ENCODE data around the gene PTPN11. TPM values are rescaled to one million over a fixed set of nuclear protein-coding genes. Genes with fewer than 3 reads are reported as not detected.
"Not testable (repeated sequence)": the region's sequence is repeated elsewhere in the genome, so short reads cannot be mapped to it uniquely, and the experiment has no call there.

The PTPN11 gene
- polyA plus RNA-seq, 1 of the 3 experiments (the other 2 are of a cell fraction), result 48.3 TPM

DNA sequence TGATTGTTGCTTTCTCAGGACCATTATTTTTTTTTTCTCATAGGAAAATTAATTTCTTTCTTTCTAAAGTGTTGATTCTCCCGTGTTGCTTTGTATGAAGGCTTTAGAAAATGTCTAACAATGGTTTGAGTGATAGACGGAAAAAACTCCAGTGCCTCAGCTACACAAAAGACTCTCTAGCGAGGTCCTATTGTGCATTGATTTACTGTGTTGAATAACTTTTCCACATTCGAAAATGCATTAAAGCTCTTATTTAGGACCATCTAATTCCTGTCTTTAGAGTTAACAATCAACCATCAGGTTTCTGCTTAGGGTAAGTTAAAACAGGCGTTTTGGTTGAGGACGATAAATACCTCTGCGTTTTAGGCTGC, 99.6 kb downstream of the PTPN11 start:
- H3K9me3 ChIP-seq, result no peaks in the 10 kb centered on the region

DNA sequence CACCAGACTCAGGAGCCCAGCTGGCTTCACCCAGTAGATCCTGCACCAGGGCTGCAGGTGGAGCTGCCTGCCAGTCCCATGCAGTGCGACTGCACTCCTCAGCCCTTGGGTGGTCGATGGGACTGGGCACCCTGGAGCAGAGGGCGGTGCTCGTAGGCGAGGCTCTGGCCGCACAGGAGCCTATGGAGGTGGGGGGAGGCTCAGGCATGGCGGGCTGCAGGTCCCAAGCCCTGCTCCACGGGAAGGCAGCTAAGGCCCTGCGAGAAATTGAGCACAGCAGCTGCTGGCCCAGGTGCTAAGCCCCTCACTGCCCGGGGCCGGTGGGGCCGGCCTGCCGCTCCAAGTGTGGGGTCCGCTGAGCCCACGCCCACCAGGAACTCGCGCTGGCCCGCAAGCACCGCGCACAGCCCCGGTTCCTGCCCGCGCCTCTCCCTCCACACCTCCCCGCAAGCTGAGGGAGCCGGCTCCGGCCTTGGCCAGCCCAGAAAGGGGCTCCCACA, 101.1 kb downstream of the PTPN11 start:
- DNase-seq; H2AFZ ChIP-seq (ENCODE audit: low read depth); H3K9ac ChIP-seq; H3K4me2 ChIP-seq; H3K4me1 ChIP-seq (ENCODE audit: control insufficient read depth in 1 of 2, insufficient read depth in 2 of 2, low read depth in 1 of 2, low read length in 1 of 2); H3F3A ChIP-seq (replicated peaks; ENCODE audit: insufficient read depth); H3K27ac ChIP-seq (ENCODE audit: low read depth in 2 of 2, low read length in 1 of 2); POLR2A ChIA-PET; H3K36me3 ChIP-seq (replicated peaks in 1 of 2; ENCODE audit: control insufficient read depth in 1 of 2, insufficient read depth in 2 of 2, low read length in 1 of 2); CTCF ChIA-PET; H3K9me3 ChIP-seq; H3K27me3 ChIP-seq (ENCODE audit: insufficient read depth); H3K4me3 ChIP-seq (ENCODE audit: low read depth in 2 of 2, low read length in 1 of 2); H3K79me2 ChIP-seq (ENCODE audit: insufficient read depth); H3K9me2 ChIP-seq; H4K20me1 ChIP-seq (ENCODE audit: insufficient read depth): not testable (repeated sequence)
- WGBS (ENCODE audit: low lambda C conversion rate), result 72% methylated on average over 4 of the region's 26 CpGs

More for the DNA sequence above, 99.6 kb downstream of the PTPN11 start:
- H3K36me3 ChIP-seq (replicated peaks in 1 of 2; ENCODE audit: control insufficient read depth in 1 of 2, insufficient read depth in 2 of 2, low read length in 1 of 2), result no peaks in the 10 kb centered on the region
- TF ChIP-seq MEF2A (IDR thresholded peaks at IDR 0.05; ENCODE audit: borderline replicate concordance, low read depth) (no peak), NRF1 (IDR thresholded peaks at IDR 0.05; ENCODE audit: low read depth, low read length) (no peak), NFIC (IDR thresholded peaks at IDR 0.05; ENCODE audit: borderline replicate concordance) (no peak), GATA2 (CRISPR knock-in tag; IDR thresholded peaks at IDR 0.05) (no peak), RCOR1 (IDR thresholded peaks at IDR 0.05; ENCODE audit: low read length) (no peak), GABPA (IDR thresholded peaks at IDR 0.05; ENCODE audit: low read depth) (no peak), EZH2phosphoT487 (IDR thresholded peaks at IDR 0.05; ENCODE audit: borderline replicate concordance, low read depth) (no peak), TAF1 (IDR thresholded peaks at IDR 0.05; ENCODE audit: borderline replicate concordance, low read depth, low read length) (no peak), SMC3 (IDR thresholded peaks at IDR 0.05; ENCODE audit: low read depth, low read length) (no peak), FOXM1 (IDR thresholded peaks at IDR 0.05; ENCODE audit: low read depth) (no peak), TCF12 (IDR thresholded peaks at IDR 0.05) (no peak), POLR2AphosphoS5 (IDR thresholded peaks at IDR 0.05; ENCODE audit: low read depth, low read length) (no peak), SIN3A (IDR thresholded peaks at IDR 0.05; ENCODE audit: borderline replicate concordance, low read depth, low read length) (no peak), YY1 (IDR thresholded peaks at IDR 0.05; ENCODE audit: low read depth) (no peak)
- TF ChIP-seq, protein P1, sequence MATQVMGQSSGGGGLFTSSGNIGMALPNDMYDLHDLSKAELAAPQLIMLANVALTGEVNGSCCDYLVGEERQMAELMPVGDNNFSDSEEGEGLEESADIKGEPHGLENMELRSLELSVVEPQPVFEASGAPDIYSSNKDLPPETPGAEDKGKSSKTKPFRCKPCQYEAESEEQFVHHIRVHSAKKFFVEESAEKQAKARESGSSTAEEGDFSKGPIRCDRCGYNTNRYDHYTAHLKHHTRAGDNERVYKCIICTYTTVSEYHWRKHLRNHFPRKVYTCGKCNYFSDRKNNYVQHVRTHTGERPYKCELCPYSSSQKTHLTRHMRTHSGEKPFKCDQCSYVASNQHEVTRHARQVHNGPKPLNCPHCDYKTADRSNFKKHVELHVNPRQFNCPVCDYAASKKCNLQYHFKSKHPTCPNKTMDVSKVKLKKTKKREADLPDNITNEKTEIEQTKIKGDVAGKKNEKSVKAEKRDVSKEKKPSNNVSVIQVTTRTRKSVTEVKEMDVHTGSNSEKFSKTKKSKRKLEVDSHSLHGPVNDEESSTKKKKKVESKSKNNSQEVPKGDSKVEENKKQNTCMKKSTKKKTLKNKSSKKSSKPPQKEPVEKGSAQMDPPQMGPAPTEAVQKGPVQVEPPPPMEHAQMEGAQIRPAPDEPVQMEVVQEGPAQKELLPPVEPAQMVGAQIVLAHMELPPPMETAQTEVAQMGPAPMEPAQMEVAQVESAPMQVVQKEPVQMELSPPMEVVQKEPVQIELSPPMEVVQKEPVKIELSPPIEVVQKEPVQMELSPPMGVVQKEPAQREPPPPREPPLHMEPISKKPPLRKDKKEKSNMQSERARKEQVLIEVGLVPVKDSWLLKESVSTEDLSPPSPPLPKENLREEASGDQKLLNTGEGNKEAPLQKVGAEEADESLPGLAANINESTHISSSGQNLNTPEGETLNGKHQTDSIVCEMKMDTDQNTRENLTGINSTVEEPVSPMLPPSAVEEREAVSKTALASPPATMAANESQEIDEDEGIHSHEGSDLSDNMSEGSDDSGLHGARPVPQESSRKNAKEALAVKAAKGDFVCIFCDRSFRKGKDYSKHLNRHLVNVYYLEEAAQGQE (IDR thresholded peaks at IDR 0.05; ENCODE audit: low read depth, low read length), result no peak
- TF ChIP-seq, protein P2, sequence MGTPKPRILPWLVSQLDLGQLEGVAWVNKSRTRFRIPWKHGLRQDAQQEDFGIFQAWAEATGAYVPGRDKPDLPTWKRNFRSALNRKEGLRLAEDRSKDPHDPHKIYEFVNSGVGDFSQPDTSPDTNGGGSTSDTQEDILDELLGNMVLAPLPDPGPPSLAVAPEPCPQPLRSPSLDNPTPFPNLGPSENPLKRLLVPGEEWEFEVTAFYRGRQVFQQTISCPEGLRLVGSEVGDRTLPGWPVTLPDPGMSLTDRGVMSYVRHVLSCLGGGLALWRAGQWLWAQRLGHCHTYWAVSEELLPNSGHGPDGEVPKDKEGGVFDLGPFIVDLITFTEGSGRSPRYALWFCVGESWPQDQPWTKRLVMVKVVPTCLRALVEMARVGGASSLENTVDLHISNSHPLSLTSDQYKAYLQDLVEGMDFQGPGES (IDR thresholded peaks at IDR 0.05; ENCODE audit: low read depth, low read length), result no peak
- TF ChIP-seq, protein P3, sequence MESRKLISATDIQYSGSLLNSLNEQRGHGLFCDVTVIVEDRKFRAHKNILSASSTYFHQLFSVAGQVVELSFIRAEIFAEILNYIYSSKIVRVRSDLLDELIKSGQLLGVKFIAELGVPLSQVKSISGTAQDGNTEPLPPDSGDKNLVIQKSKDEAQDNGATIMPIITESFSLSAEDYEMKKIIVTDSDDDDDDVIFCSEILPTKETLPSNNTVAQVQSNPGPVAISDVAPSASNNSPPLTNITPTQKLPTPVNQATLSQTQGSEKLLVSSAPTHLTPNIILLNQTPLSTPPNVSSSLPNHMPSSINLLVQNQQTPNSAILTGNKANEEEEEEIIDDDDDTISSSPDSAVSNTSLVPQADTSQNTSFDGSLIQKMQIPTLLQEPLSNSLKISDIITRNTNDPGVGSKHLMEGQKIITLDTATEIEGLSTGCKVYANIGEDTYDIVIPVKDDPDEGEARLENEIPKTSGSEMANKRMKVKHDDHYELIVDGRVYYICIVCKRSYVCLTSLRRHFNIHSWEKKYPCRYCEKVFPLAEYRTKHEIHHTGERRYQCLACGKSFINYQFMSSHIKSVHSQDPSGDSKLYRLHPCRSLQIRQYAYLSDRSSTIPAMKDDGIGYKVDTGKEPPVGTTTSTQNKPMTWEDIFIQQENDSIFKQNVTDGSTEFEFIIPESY (IDR thresholded peaks at IDR 0.05; ENCODE audit: borderline replicate concordance, low read depth), result no peak
- no peaks in the 10 kb centered on the region for H3F3A ChIP-seq (replicated peaks; ENCODE audit: insufficient read depth)
- no peak overlapping the region for H3K9ac ChIP-seq
- no peaks in the 10 kb centered on the region for H3K4me1 ChIP-seq (ENCODE audit: control insufficient read depth in 1 of 2, insufficient read depth in 2 of 2, low read depth in 1 of 2, low read length in 1 of 2)
- no peaks in the 10 kb centered on the region for H4K20me1 ChIP-seq (ENCODE audit: insufficient read depth)
- H3K27ac ChIP-seq (ENCODE audit: low read depth in 2 of 2, low read length in 1 of 2), result no peak overlapping the region
- 78% methylated on average over 7 of the region's 7 CpGs for WGBS (ENCODE audit: low lambda C conversion rate)
- POLR2A ChIA-PET, result no interaction called here
- no peak overlapping the region for H3K4me3 ChIP-seq (ENCODE audit: low read depth in 2 of 2, low read length in 1 of 2)
- no peak overlapping the region for H2AFZ ChIP-seq (ENCODE audit: low read depth)
- DNase-seq, result no peak
- no peaks in the 10 kb centered on the region for H3K27me3 ChIP-seq (ENCODE audit: insufficient read depth)
- no peak overlapping the region for H3K4me2 ChIP-seq
- no peaks in the 10 kb centered on the region for H3K79me2 ChIP-seq (ENCODE audit: insufficient read depth)
- H3K9me2 ChIP-seq, result no peaks in the 10 kb centered on the region
- CTCF ChIA-PET, result no interaction called here

Data from SK-N-SH (cell line).